GM10266 (cell line): ENCODE data around the gene RSPH9.
"Not testable (repeated sequence)": the region's sequence is repeated elsewhere in the genome, so short reads cannot be mapped to it uniquely, and the experiment has no call there.

Source experiments
- DNase-seq: peaks from one replicate; pipeline ENCODE4 v3.0.0; 2012; ENCODE audit errors: extremely low spot score
- TF ChIP-seq, protein P1 (sequence below): IDR thresholded peaks from 2 replicates; pipeline ENCODE4 v1.5.1; 2012; ENCODE audit warnings: mild to moderate bottlenecking, low read depth; ENCODE audit not compliant: control insufficient read depth, insufficient read depth; ENCODE audit errors: missing control alignments

Gene RSPH9

DNA sequence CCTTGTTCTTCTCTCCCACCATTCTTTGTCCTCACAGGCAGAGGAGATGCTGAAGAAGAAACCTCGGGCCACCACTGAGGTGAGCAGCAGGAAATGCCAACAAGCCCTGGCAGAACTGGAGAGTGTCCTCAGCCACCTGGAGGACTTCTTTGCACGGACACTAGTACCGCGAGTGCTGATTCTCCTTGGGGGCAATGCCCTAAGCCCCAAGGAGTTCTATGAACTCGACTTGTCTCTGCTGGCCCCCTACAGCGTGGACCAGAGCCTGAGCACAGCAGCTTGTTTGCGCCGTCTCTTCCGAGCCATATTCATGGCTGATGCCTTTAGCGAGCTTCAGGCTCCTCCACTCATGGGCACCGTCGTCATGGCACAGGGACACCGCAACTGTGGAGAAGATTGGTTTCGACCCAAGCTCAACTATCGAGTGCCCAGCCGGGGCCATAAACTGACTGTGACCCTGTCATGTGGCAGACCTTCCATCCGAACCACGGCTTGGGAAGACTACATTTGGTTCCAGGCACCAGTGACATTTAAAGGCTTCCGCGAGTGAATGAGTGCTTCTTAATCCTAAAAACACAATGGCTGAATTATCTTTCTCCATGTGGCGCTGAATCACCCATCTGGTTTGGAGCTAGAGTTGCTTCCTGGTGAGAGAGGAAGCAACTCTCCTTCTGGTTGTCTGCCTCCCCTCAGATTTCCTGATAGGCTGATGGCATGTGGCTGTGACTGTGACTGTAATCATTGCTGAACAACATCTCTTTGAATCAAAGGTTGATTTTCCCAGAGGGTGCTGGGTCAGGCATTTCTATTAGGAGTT lies 4.6 kb upstream of the RSPH9 start:
- no peak for DNase-seq
- TF ChIP-seq, protein P1, sequence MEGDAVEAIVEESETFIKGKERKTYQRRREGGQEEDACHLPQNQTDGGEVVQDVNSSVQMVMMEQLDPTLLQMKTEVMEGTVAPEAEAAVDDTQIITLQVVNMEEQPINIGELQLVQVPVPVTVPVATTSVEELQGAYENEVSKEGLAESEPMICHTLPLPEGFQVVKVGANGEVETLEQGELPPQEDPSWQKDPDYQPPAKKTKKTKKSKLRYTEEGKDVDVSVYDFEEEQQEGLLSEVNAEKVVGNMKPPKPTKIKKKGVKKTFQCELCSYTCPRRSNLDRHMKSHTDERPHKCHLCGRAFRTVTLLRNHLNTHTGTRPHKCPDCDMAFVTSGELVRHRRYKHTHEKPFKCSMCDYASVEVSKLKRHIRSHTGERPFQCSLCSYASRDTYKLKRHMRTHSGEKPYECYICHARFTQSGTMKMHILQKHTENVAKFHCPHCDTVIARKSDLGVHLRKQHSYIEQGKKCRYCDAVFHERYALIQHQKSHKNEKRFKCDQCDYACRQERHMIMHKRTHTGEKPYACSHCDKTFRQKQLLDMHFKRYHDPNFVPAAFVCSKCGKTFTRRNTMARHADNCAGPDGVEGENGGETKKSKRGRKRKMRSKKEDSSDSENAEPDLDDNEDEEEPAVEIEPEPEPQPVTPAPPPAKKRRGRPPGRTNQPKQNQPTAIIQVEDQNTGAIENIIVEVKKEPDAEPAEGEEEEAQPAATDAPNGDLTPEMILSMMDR = no peak

DNA sequence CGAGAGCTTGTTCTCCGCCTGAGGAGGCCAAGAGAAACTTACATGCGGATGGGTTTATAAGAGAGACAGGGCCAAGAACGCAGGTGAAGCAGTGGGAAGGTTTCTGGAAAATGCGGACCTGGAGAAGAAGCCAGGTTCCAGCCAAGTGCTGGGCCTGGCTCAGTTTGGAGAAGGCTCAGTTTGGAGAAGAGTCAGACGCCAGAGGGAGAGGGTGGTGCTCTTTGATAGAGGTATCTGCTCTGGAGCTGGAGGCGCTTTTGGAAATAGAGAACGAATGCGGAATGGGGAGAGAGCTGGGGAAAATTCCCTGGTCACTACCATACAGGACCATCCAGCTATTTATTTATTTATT lies 753 bp downstream of the RSPH9 start:
- TF ChIP-seq, protein P1 = no peak
- no peak for DNase-seq

DNA sequence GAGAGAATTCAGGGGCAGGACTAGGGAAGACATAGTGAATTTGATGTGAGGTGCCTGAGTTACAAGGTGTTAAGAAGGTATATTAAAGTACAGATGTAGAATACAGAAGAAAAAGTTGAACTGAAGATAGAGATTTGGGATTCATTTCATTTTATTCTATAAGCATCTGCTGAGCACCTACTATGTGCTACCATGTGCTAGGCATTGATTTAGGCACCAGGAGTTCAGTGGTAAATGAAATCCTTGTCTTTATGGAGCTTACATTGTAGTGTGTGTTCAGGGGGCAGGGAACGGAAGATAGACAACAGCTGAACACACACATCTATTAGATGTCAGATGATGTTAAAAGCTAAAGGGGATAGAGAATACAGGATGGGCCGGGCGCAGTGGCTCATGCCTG lies 2.8 kb downstream of the RSPH9 start:
- TF ChIP-seq, protein P1 = no peak
- DNase-seq = no peak

DNA sequence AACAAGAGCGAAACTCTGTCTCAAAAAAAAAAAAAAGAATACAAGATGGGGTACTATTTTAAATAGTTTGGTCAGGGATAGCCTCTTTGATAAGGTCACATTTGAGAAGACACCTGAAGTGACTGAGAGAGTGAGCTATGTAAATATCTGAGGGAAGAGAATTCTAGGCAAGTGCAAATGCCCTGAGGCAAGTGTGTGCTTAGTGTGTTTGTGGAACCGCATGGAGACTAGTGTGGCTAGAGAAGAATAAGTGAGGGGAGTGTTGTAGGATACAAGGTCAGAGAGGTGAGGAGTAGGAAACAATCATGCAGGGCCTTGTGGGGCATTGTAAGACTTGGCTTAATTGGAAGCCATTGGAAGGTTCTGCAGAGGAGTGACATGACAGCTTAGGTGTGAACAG lies 3.4 kb downstream of the RSPH9 start:
- TF ChIP-seq, protein P1 = no peak
- no peak for DNase-seq

DNA sequence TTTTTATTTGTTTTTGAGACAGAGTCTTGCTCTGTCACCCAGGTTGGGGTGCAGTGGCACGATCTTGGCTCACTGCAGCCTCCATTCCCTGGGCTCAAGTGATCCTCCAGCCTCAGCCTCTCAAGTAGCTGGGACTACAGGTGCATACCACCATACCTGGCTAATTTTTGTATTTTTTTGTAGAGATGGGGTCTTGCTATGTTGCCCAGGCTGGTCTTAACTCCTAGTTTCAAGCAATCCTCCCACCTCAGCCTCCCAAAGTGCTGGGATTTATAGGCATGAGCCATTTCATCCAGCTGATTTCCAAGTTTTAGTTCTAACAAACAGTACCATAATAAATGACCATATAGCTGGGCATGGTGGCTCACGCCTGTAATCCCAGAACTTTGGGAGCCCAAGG lies 8.0 kb downstream of the RSPH9 start:
- not testable (repeated sequence) for DNase-seq

DNA sequence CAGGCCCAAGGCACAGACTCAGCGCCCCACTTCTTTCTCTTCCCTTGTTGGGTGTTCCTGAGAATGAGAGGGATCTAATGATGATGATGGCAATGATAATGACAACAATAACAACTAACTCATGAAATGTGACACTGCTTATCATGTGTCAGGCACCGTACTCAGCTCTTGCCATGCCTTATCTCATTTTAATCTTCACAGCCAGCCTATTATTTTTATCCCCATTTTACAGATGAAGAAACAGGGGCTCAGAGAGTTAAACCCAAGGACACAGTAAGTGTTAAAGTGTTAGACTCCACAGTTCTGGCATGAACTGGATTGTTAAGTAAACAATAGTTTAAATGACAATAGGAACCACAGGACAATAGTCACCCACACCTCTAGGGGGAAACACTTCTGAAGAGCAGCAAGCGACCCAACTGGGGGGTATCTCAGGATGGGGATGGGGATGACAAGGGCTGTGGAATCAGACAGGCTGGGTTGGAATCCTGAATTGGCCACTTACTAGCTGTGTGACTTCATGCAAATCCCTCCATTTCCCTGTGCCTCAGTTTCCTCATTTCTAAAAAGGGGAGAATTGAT lies 12.5 kb downstream of the RSPH9 start:
- DNase-seq = no peak
- TF ChIP-seq, protein P1 = no peak

DNA sequence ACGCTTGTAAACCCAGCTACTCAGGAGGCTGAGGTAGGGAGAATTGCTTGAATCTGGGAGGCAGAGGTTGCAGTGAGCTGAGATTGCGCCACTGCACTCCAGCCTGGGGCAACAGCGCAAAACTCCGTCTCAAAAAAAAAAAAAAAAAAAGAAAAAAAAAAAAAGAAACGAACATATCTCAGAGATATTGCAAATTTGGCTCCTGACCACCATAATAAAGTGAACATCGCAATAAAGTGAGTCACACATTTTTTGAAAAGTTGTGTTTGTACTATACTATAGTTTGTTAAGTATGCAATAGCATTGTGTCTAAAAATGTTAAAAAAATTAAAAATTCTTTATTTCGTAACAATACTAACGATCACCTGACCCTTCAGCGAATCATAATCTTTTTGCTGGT lies 13.3 kb downstream of the RSPH9 start:
- TF ChIP-seq, protein P1 = no peak
- no peak for DNase-seq

DNA sequence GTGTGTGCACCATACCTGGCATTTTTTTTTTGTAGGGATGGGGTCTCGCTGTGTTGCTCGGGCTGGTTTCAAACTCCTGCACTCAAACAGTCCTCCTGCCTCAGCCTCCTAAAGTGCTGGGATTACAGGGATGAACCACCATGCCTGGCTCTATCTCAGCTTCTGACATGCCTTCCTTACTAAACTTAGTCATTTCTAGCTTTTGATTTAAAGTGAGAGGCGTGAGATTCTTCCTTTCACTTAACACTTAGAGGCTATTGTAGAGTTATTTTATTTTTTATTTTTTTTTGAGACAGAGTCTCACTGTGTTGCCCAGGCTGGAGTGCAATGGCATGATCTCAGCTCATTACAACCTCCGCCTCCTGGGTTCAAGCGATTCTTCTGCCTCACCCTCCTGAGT lies 18.1 kb downstream of the RSPH9 start:
- DNase-seq = not testable (repeated sequence)
